MM.1S (cell line): ENCODE measurements around the gene CCHCR1.

Source experiments
- DNase-seq: peaks from one replicate; pipeline ENCODE4 v3.0.0-alpha.2; 2015
- H2AFZ ChIP-seq: fragments of 300-600 bp; sonication (generic); 2 replicates; pipeline ENCODE4 v1.6.0; 2016; ENCODE audit warnings: antibody characterized with exemption, low read length
- H3F3A ChIP-seq: fragments of 300-600 bp; sonication (generic); 2 replicates; pipeline ENCODE4 v1.6.1; 2016; ENCODE audit warnings: mild to moderate bottlenecking, antibody characterized with exemption, low read length, moderate library complexity, mixed read lengths; ENCODE audit not compliant: insufficient read depth
- H3K27ac ChIP-seq: fragments of 300-600 bp; sonication (generic); 2 replicates; pipeline ENCODE4 v1.5.1; 2016; ENCODE audit warnings: mild to moderate bottlenecking, low read length
- H3K27me3 ChIP-seq: fragments of 300-600 bp; sonication (generic); replicated peaks from 2 replicates; pipeline ENCODE4 v1.6.0; 2016; ENCODE audit warnings: low read length; ENCODE audit not compliant: insufficient read depth
- H3K36me3 ChIP-seq: fragments of 300-600 bp; sonication (generic); replicated peaks from 2 replicates; pipeline ENCODE4 v1.6.1; 2016; ENCODE audit warnings: mild to moderate bottlenecking, low read length, mixed read lengths; ENCODE audit not compliant: insufficient read depth
- H3K4me1 ChIP-seq: fragments of 300-600 bp; sonication (generic); 2 replicates; pipeline ENCODE4 v1.6.1; 2016; ENCODE audit warnings: low read length, mixed read lengths
- H3K4me2 ChIP-seq: fragments of 300-600 bp; sonication (generic); 2 replicates; pipeline ENCODE4 v1.6.0; 2016; ENCODE audit warnings: low read depth, low read length
- H3K4me3 ChIP-seq: fragments of 300-600 bp; sonication (generic); 2 replicates; pipeline ENCODE4 v1.5.1; 2016; ENCODE audit warnings: low read length, mixed read lengths
- H3K79me2 ChIP-seq: fragments of 300-600 bp; sonication (generic); 2 replicates; pipeline ENCODE4 v1.6.1; 2016; ENCODE audit warnings: mixed run types, low read length, mixed read lengths
- H3K9ac ChIP-seq: fragments of 300-600 bp; sonication (generic); 2 replicates; pipeline ENCODE4 v1.6.1; 2016; ENCODE audit warnings: low read length, mixed read lengths
- H3K9me2 ChIP-seq: fragments of 300-600 bp; sonication (generic); replicated peaks from 2 replicates; pipeline ENCODE4 v1.6.1; 2016; ENCODE audit warnings: mild to moderate bottlenecking, low read length, mixed read lengths; ENCODE audit not compliant: insufficient read depth
- H3K9me3 ChIP-seq: fragments of 300-600 bp; sonication (generic); replicated peaks from 2 replicates; pipeline ENCODE4 v1.6.1; 2016; ENCODE audit warnings: mild to moderate bottlenecking, low read length, mixed read lengths; ENCODE audit not compliant: insufficient read depth
- H4K20me1 ChIP-seq: fragments of 300-600 bp; sonication (generic); 2 replicates; pipeline ENCODE4 v1.6.1; 2016; ENCODE audit warnings: mild to moderate bottlenecking, low read length, moderate library complexity, mixed read lengths; ENCODE audit not compliant: insufficient read depth
- CTCF ChIP-seq: fragments of 300-600 bp; sonication (generic); IDR thresholded peaks from 2 replicates; pipeline ENCODE4 v1.5.1; 2016; ENCODE audit warnings: antibody characterized with exemption, low read length, mixed read lengths
- EZH2 ChIP-seq: fragments of 300-600 bp; sonication (generic); optimal IDR thresholded peaks from 2 replicates; pipeline ENCODE3; 2017; ENCODE audit warnings: low read depth, mild to moderate bottlenecking, antibody characterized with exemption, low read length, mixed read lengths
- EZH2phosphoT487 ChIP-seq: fragments of 300-600 bp; sonication (generic); IDR thresholded peaks from 2 replicates; pipeline ENCODE4 v1.6.1; 2018; ENCODE audit warnings: antibody characterized with exemption, low read length

Gene CCHCR1

DNA sequence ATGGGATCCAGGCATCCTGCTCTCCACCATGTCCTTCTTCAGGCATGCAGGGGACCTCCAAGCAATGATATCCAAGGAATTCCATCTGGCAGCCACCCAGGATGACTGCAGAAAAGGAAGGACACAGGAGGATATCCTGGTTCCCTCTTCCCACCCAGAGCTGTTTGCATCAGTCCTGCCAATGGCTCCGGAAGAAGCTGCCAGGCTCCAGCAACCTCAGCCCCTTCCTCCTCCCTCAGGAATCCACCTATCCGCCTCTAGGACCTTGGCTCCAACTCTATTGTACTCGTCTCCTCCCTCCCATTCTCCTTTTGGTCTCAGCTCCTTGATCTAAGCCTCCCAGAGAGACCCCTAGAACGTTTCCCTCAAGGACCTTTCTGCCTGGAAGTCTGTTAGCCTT lies 18.0 kb downstream of the CCHCR1 start:
- Histone ChIP-seq H3K4me1 (no peaks in the 10 kb centered on the region), H3K4me2 (no peak overlapping the region), H4K20me1 (no peaks in the 10 kb centered on the region), H2AFZ (no peak overlapping the region), H3K79me2 (no peaks in the 10 kb centered on the region), H3K27ac (no peak overlapping the region), H3K9me3 (no peaks in the 10 kb centered on the region), H3K27me3 (peaks cover 5% of the 10 kb centered on the region; the same call in 1 of the 2 replicates), H3K4me3 (no peak overlapping the region), H3K9ac (no peak overlapping the region), H3F3A (no peaks in the 10 kb centered on the region), H3K9me2 (no peaks in the 10 kb centered on the region), H3K36me3 (no peaks in the 10 kb centered on the region)
- no peak for TF ChIP-seq CTCF
- no peak for TF ChIP-seq EZH2phosphoT487
- no peak for TF ChIP-seq EZH2
- no peak for DNase-seq

- no peaks in the 10 kb centered on the region for H3K4me1 ChIP-seq
- peak within 1 kb of the TSS; percentile 43 for H2AFZ ChIP-seq
- no peak within 1 kb of the TSS for H3K9ac ChIP-seq
- H3K4me3 ChIP-seq, result peak within 1 kb of the TSS; percentile 49; the same call in 1 of the 2 replicates
- no peaks in the 10 kb centered on the region for H4K20me1 ChIP-seq
- H3K4me2 ChIP-seq, result peak within 1 kb of the TSS; percentile 92
- no peak for TF ChIP-seq EZH2
- no peak for TF ChIP-seq EZH2phosphoT487
- DNase-seq, result no peak
- H3K27ac ChIP-seq, result no peak within 1 kb of the TSS
- no peaks in the 10 kb centered on the region for H3K9me2 ChIP-seq
- H3K36me3 ChIP-seq, result no peaks in the 10 kb centered on the region
- no peaks in the 10 kb centered on the region for H3K79me2 ChIP-seq
- H3K27me3 ChIP-seq, result peaks cover 5% of the 10 kb centered on the region; the same call in 1 of the 2 replicates
- no peaks in the 10 kb centered on the region for H3K9me3 ChIP-seq
- H3F3A ChIP-seq, result no peaks in the 10 kb centered on the region
Measured at GRCh38 chr6:31138982-31139381, 18.6 kb downstream of the CCHCR1 start, which contains the start of gene PSORS1C2. Gene PSORS1C2, minus strand, starts transcription at chr6:31139066. Its CDS starts 40 bp downstream, at chr6:31139026.

DNA sequence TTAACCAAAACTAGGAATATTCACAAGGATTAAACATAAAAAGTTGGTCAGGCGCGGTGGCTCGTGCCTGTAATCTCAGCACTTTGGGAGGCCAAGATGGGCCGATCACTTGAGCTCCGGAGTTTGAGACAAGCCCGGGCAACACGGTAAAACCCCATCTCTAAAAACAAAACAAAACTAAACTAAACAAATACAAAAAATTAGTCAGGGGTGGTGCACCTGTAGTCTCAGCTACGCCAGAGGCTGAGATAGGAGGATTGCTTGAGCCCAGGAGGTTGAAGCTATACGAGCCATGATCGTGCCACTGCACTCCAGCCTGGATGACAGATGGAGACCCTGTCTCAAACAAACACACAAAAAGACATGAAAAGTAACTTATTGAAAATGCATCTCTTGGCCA lies 21.9 kb downstream of the CCHCR1 start:
- H3K27ac ChIP-seq, result no peak overlapping the region
- no peaks in the 10 kb centered on the region for H3K4me1 ChIP-seq
- TF ChIP-seq CTCF (no peak), EZH2 (no peak), EZH2phosphoT487 (no peak)
- no peak overlapping the region for H3K9ac ChIP-seq
- H3K9me3 ChIP-seq, result no peaks in the 10 kb centered on the region
- H4K20me1 ChIP-seq, result no peaks in the 10 kb centered on the region
- H3K27me3 ChIP-seq, result peaks cover 5% of the 10 kb centered on the region; the same call in 1 of the 2 replicates
- no peaks in the 10 kb centered on the region for H3K9me2 ChIP-seq
- no peaks in the 10 kb centered on the region for H3K79me2 ChIP-seq
- H3K4me3 ChIP-seq, result no peak overlapping the region
- H2AFZ ChIP-seq, result no peak overlapping the region
- H3K36me3 ChIP-seq, result no peaks in the 10 kb centered on the region
- H3K4me2 ChIP-seq, result no peak overlapping the region
- H3F3A ChIP-seq, result no peaks in the 10 kb centered on the region
- no peak for DNase-seq

GRCh38 chr6:31132806-31133205 lies 24.8 kb downstream of the CCHCR1 start:
- H2AFZ ChIP-seq, result no peak overlapping the region
- no peaks in the 10 kb centered on the region for H3K9me3 ChIP-seq
- no peaks in the 10 kb centered on the region for H3K9me2 ChIP-seq
- no peak for TF ChIP-seq EZH2
- TF ChIP-seq EZH2phosphoT487, result no peak
- no peak for TF ChIP-seq CTCF
- no peak overlapping the region for H3K4me3 ChIP-seq
- H3K27me3 ChIP-seq, result 0 out of 2 replicates have a peak, but pooled peaks cover 11% of the 10 kb centered on the region
- no peak overlapping the region for H3K27ac ChIP-seq
- H3F3A ChIP-seq, result no peaks in the 10 kb centered on the region
- no peak for DNase-seq
- H3K4me1 ChIP-seq, result 0 out of 2 replicates have a peak, but pooled peaks cover 2% of the 10 kb centered on the region
- H3K79me2 ChIP-seq, result no peaks in the 10 kb centered on the region
- H3K4me2 ChIP-seq, result no peak overlapping the region
- no peaks in the 10 kb centered on the region for H3K36me3 ChIP-seq
- no peak overlapping the region for H3K9ac ChIP-seq
- no peaks in the 10 kb centered on the region for H4K20me1 ChIP-seq
